ENCODE data around the gene GTF2F2.
A peak's percentile ranks its signal among the peaks of the same experiment; 100 is the strongest.

The GTF2F2 gene

DNA sequence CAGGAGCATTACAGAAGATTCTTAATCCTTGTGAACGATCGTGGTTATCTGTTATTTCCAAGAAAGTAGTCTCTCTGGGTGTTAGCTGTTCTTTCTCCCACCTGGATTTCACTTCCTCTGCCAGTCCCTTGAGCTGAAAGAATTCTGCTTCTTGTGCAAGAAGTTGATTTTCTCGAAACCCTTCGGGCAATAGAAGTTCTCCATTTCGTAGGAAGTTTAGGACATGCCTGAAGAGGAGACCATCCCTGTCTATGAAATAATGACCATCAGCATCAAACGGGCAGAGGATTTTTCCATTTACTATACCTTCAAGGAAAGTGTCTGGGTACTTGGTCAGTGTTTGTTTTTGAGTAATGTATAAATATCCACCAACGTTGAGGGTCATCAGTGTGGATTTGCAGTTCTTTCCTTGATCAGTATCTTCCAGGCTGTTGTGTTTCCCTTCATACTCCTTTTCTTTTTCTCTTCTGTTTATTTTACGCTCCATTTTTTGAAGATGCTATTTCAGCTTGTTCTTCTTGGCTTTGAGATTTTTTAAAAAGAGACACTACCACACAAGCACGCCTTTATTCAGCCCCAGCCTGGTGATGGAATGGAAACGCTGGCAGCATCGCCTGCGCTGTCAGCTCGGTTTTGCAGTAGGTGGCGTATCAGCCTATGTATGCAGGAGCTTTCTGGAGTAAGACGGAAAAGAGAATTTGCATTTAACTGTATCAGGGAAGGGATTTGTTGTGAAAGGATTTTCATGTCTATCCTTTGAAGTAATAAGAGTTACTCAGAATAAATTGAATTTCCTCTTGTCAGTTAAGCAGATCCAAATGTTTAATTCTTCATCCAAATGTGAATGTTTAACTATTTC, 74.0 kb downstream of the GTF2F2 start:
- no peak for DNase-seq (ENCODE audit: low read depth)
- TF ChIP-seq, protein P1, sequence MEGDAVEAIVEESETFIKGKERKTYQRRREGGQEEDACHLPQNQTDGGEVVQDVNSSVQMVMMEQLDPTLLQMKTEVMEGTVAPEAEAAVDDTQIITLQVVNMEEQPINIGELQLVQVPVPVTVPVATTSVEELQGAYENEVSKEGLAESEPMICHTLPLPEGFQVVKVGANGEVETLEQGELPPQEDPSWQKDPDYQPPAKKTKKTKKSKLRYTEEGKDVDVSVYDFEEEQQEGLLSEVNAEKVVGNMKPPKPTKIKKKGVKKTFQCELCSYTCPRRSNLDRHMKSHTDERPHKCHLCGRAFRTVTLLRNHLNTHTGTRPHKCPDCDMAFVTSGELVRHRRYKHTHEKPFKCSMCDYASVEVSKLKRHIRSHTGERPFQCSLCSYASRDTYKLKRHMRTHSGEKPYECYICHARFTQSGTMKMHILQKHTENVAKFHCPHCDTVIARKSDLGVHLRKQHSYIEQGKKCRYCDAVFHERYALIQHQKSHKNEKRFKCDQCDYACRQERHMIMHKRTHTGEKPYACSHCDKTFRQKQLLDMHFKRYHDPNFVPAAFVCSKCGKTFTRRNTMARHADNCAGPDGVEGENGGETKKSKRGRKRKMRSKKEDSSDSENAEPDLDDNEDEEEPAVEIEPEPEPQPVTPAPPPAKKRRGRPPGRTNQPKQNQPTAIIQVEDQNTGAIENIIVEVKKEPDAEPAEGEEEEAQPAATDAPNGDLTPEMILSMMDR (IDR thresholded peaks at IDR 0.05; ENCODE audit: insufficient read depth, low read depth, low read length, missing control alignments) = no peak
- H3K4me3 ChIP-seq (ENCODE audit: low read depth, low read length) = no peak overlapping the region

DNA sequence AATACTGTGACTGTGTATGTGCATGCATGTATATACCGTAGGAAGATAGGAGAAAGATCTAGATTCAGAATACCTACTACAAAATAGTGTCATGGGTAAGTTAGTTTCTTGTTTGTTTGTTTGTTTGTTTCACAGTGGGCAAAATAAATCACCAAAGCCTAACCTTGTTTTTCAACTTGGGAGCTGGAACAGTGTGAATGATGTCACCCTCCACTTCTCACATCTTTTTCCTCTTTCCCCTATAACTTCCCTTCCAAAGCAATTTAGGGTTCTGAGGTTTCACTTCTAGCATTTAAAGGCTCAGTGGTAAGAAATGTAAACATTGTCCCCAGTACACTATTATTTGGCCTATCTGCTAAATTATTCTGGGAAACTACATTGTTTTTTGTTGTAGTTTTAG, 75.1 kb downstream of the GTF2F2 start:
- H3K4me3 ChIP-seq (ENCODE audit: low read depth, low read length) = no peak overlapping the region
- no peak for DNase-seq (ENCODE audit: low read depth)
- TF ChIP-seq, protein P1 (IDR thresholded peaks at IDR 0.05; ENCODE audit: insufficient read depth, low read depth, low read length, missing control alignments) = no peak

DNA sequence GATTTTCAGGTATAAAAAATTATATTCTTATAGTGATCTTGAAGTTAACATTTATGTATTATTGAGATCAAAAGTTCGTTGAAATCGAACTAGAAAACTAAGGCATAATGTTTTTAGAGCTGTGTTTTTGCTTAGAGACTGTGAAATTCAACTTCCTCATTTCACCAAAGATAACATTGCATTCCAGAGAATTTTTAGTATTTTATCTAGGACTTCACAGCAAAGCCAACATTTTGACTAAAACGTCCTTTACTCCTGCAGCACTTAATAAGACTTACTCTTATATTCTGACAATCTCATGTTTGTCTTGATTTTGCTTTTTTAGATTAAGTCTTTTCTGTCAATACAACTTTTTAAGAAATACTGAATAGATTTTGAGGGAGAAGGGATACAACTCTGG, 75.8 kb downstream of the GTF2F2 start:
- H3K4me3 ChIP-seq (ENCODE audit: low read depth, low read length) = no peak overlapping the region
- TF ChIP-seq, protein P1 (IDR thresholded peaks at IDR 0.05; ENCODE audit: insufficient read depth, low read depth, low read length, missing control alignments) = no peak
- DNase-seq (ENCODE audit: low read depth) = no peak

DNA sequence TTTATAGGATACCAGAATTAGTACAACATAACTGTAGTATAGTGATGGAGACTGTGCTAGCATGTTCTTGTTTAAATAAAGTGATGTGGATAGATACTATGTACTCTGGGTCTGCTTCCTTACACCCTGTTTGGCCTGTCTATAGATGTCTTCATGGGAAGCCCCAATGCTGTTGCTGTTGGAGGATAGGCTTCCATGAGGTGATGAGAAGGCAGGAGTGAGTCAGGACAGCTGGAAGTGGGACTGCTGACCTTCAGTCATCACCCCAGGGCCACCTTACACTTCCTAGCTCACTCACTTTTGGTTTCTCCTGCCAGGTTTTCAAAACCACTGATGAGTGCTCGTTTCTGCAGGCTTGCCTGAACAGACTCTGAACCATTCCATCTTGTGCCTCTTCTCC, 76.3 kb downstream of the GTF2F2 start:
- no peak overlapping the region for H3K4me3 ChIP-seq (ENCODE audit: low read depth, low read length)
- TF ChIP-seq, protein P1 (IDR thresholded peaks at IDR 0.05; ENCODE audit: insufficient read depth, low read depth, low read length, missing control alignments) = no peak
- peak; percentile 41 for DNase-seq (ENCODE audit: low read depth)

DNA sequence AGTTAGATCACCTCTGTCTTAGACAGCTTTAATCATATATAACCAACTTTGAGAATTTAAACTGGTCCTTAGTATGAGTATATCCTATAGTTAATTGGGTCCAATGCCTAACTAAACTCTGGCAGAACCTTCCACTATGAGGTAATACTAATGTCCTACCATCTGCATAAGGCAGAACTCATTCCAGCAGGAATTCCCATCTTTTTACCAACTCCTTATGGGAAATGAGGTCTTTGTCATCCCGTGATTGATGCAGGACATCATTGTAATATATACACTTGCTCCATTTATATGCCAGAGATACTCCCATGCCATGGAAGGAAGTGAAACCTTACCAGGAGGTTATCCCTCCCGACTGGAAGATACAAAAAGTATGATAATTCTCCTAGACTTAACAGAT, 77.7 kb downstream of the GTF2F2 start:
- DNase-seq (ENCODE audit: low read depth) = no peak
- H3K4me3 ChIP-seq (ENCODE audit: low read depth, low read length) = no peak overlapping the region
- TF ChIP-seq, protein P1 (IDR thresholded peaks at IDR 0.05; ENCODE audit: insufficient read depth, low read depth, low read length, missing control alignments) = no peak

DNA sequence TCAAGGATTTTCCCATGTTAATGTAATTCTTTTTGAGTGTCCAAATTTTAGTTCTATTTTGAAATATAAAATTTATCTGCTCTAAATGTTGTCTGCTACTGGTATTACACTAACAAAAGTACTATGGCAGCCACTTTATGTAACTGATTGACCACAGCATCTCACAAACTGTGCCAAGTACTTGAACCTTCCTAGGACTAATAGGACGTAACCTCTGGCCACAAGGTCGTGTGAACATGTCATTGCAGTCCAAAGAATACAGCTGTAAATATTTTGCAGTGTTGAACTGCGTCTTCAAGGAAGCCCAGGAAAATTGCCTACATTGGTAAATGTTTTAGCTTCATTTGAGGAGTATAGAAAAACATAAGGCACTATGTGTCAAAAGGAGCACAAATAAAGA, 78.6 kb downstream of the GTF2F2 start:
- TF ChIP-seq, protein P1 (IDR thresholded peaks at IDR 0.05; ENCODE audit: insufficient read depth, low read depth, low read length, missing control alignments) = no peak
- no peak for DNase-seq (ENCODE audit: low read depth)
- no peak overlapping the region for H3K4me3 ChIP-seq (ENCODE audit: low read depth, low read length)

DNA sequence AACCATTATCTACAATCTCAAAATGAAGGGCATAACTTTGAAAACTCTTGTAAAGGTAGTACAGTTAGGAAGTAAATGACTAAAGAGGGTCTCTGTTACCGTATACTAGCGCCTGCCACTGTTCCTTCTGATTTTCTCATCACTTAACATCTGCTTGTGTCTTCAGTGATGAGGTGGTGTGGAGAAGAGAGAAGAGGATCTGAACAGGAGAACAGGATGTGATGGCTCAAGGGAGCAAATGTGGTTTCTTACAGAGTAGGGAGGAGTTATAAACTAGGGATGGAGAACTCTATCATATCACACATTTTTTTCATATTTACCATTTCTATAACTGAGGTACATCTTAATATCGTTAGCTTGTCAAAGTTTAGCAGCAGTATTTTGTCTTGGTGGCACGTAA, 79.4 kb downstream of the GTF2F2 start:
- TF ChIP-seq, protein P1 (IDR thresholded peaks at IDR 0.05; ENCODE audit: insufficient read depth, low read depth, low read length, missing control alignments) = no peak
- H3K4me3 ChIP-seq (ENCODE audit: low read depth, low read length) = no peak overlapping the region
- no peak for DNase-seq (ENCODE audit: low read depth)
